NCI-H1436 (cell line): Measurements from ENCODE around the gene C2CD4A.

Experiments
- DNase-seq: peaks from one replicate; lab custom pipeline; 2025; lab: John Stamatoyannopoulos, UW

The C2CD4A gene

GRCh38 chr15:62059816-62060112 lies 7.0 kb upstream of the C2CD4A start:
- DNase-seq, result no peak

DNA sequence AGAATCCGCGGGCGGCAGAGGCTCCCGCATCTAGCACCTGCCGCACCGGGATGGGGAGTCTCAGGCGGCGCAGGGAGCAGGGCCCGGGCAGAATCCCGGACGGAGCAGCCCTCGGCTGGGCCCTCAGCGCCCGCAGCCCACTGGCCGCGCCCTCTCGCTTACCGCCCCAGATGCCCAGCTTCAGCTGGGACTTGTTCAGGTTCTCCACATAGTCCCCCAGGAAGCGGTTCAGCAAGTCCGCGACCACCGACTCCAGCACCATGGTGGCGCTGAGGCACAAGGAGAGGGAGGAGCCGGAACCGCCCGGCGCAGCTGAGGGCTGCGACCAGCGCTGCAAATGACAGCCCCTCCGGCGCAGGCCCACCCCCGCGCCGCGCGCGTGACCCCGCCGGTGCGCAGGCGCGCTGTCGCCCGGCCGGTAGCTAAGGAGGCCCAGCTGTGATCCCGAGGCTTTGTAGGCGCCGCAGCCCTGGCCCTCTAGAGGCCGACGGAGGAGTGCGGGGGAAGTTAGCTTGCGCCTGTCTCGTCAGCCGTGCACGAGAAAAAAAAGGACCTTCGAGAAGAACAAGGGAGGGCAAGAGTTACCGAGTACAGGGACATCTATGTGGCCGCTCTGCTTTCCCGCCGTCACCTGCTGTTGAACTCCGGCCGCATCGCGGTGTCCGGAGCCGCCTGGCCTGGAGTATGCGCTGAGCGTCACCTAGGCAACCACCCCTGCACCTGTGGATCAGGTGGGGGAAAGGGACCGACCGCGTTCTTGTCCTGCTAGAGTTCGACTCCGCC lies 6.5 kb upstream of the C2CD4A start, which contains the start of gene VPS13C:
VPS13C (minus strand) TSS at position 335 of the 783 bp plus-strand sequence; CDS start at position 262, 73 bp downstream.
- DNase-seq, result peak; percentile 87

GRCh38 chr15:62060896-62061280 lies 5.9 kb upstream of the C2CD4A start:
- DNase-seq, result no peak

DNA sequence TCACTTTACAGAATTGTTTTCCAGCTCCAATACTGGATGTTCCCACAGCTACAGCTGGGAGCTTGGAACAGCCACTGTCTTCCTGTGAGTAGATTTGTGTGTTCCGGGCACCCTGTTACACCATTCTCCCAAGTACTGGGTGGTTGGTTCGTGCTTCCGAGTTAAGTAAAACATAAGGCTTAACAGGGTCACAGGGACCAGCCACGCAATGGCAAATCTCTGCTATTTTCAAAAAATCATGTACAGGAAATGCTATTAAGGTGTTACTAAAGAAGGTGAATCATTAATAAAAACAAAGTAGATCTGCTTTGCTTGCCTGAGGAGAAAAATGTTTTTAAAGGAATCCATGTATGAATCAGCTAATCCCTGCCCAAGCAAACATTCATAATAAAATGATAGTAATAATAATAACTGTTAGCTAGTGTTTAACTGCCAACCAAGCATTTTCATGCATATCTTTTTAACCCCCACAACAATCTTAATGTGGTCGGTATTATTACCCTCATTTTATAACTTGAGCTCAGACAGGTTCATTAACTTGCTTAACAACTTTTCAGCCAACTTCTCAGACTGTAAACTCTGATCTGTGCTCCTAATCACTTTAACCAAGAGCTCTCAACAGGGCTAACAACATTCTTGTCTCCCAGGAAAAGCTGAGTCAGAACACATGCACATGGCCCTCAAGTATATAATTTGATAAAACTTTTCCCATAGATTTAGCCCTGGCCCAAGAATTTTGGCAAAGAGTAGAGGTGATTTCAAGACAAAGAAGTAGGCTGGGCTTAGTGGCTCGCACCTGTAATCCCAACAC lies 2.7 kb upstream of the C2CD4A start:
- no peak for DNase-seq

- no peak for DNase-seq
Observed at GRCh38 chr15:62067448-62068044, 769 bp downstream of the C2CD4A start.

DNA sequence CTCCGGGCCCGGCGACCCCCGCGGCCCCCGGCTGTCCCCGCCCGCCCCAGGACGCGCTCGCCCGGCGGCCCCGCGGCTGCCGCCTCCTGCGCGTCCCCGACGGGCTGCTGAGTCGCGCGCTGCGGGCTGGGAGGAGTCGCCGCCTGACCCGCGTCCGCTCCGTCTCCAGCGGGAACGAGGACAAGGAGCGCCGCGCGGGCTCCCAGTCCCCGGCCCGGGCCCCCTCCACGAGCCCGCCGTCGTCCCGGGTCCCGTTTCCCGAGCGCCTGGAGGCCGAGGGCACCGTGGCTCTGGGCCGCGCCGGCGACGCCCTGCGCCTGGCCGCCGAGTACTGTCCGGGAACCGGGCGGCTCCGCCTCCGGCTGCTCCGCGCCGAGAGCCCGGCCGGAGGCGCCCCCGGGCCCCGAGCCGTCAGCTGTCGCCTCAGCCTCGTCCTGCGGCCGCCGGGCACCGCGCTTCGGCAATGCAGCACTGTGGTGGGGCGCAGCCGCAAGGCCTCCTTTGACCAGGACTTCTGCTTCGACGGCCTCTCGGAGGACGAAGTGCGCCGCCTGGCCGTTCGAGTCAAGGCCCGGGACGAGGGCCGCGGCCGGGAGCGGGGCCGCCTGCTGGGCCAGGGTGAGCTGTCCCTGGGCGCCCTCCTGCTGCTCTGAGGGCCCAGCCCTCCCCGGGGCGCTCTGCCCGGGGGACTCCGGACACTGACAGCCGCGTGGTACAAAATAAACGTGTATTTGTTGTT lies 1.5 kb downstream of the C2CD4A start:
- peak; percentile 11 for DNase-seq

DNA sequence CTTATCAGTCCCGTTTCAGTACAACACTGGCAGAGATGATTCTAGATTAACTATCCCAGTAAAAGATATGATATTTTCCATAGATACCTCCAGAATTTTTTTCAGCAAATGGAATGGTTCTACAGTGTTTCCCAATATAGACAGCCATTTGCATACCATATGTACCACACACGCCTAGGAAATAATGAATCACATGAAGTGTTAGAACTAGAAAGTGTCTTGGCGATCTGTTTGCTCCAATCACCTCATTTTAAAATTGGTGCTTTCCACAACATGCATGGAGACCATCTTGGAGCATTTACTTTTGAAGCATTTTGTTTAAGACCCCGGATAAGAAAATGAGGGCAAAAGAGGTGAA lies 2.0 kb downstream of the C2CD4A start:
- DNase-seq, result no peak

DNA sequence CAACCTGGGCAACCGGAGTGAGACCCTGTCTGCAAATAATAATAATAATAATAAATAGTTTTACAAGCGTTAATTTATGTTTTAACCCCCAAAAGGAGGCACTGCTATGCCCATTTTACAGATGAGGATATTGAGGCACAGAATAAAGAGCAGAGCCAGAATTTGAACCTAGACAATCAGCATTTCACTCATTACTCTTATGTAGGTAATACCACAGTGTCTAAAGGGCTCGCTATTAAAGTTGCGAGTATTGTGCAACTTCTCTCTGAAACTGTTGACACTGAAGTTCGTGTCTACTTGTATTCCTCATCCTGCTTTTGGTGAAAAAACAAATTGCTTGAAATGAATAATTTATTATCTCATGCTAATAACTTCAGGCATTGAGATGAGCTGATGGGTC lies 2.8 kb downstream of the C2CD4A start:
- DNase-seq, result no peak

DNA sequence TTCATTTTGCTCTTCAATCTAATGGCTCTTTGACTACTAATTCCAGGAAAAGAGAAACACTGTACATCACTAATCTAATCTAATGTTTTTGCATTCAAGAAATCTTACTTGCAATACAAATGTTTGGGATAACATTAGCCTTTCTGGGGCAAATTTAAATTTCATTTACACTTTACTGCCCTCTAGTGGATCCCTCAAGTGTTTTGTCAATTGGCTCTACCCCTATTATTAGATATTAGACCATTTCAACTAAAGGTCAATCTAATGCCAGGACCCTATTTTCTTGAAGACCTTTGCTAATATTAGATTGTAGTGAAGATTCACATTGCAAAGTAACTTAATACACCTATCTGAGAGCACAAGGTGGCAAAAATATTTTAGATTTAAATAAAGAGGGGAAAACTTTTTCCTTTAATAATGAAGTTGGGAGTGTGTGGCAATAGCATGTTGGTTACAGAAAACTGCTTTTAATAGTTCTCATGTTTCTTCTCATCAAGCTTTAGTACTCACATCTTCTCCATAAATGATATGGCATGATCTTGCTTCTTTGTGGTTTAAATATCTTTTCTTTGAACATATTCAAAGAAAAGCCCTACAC lies 5.0 kb downstream of the C2CD4A start:
- peak; percentile 28 for DNase-seq

DNA sequence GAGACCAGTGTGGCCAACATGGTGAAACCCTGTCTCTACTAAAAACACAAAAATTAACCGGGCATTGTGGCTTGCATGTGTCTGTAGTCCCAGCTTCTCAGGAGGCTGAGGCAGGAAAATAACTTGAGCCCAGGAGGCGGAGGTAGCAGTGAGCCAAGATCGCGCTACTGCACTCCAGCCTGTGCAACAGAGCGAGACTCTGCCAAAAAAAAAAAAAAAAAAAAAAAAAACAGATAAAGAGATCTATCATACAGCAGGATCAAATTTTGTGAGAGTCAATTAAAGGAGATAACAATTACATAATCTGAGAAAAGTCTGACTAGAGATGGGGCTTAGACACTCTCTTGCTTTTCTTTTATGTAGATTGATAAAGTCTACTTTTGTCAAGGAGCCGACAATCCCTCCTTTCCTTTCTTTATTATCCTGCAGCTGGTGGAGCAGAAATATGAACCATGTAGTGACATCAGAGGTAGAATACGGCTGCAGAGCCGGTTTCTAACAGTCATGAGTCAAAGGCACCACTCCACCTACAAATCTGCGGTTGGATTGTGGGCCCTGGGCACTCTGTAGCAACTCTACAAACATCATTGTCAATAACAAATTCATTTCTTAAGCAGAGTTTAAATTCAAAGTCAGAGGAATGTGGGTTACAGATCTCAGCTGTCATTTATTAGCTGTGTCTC lies 9.0 kb downstream of the C2CD4A start:
- DNase-seq, result no peak

DNA sequence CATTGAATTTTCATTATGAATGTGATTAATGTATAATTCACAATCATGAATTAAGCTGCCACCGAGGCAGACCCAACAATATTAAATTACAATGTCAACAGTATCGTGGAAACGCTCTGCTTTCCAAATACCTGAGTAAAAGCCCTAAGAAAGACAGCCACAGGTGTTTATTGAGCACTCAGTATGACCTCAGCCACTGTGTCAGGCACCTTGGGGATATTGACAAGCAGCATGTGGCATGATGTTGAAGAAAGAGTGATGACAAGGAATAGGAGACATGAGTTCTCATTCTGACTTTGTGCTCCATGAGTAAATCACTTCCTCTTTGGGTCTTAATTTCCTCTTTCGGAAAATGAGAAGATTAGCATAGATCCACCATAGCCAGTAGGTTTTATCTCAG lies 12.8 kb downstream of the C2CD4A start:
- no peak for DNase-seq

- DNase-seq, result no peak
Observed at GRCh38 chr15:62083194-62084154, 16.7 kb downstream of the C2CD4A start.

DNA sequence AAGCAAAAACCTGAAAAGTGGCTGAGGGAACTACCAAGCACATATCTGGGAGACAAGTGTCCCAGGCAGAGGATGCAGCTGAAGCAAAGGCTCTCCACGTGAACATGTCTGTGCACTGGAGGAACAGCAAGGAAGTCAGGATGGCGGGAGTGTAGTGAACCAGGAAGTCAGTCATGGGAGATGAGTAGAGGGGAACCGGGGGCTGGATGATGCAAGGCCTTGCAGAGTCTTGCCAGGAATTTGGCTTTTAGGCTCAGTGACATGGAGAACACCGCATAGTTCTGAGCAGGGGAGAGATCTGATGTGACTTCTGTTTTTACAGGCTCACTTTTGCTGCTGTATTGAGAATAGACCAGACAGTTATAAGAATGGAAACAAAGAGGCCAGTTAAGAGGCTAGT lies 19.0 kb downstream of the C2CD4A start:
- no peak for DNase-seq

- no peak for DNase-seq
Observed at GRCh38 chr15:62087671-62088352, 21.0 kb downstream of the C2CD4A start.

GRCh38 chr15:62088353-62088693 lies 21.5 kb downstream of the C2CD4A start:
- DNase-seq, result no peak

DNA sequence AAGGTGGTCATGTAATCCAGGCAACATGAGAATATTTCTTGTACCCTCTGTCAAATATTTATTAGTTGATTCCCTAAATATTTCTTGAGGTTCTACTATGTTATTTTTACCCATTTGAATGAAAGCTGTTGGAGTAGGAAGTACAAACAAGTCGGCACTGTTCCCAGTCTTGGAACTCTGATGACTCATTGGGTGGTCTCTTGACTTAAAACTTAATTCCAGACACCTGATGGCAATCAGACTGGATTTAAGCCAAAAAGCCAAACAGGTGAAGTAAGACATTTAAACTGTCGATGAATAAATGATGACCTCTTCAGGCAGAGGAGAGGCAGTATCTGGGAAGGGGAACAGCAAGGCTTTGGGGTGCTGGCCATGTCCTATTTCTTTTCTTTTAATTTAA lies 22.8 kb downstream of the C2CD4A start:
- no peak for DNase-seq

- no peak for DNase-seq
Observed at GRCh38 chr15:62090988-62091387, 24.2 kb downstream of the C2CD4A start.

GRCh38 chr15:62093809-62094208 lies 27.0 kb downstream of the C2CD4A start:
- DNase-seq, result no peak

- no peak for DNase-seq
Observed at GRCh38 chr15:62094388-62094787, 27.6 kb downstream of the C2CD4A start.

GRCh38 chr15:62099094-62099601 lies 32.4 kb downstream of the C2CD4A start:
- no peak for DNase-seq
